Glutamatergic neuron (in vitro differentiated cells): ENCODE measurements around the gene ARHGEF19. TPM values are rescaled to one million over a fixed set of nuclear protein-coding genes. Genes with fewer than 3 reads are reported as not detected.
"Not testable (repeated sequence)": the region's sequence is repeated elsewhere in the genome, so short reads cannot be mapped to it uniquely, and the experiment has no call there.

Experiments used
- DNase-seq: peaks from one replicate; pipeline ENCODE4 v3.0.0; 2022
- H3K27ac Mint-ChIP-seq: one replicate; pipeline ENCODE4 v1.8.0; 2020; ENCODE audit warnings: mild to moderate bottlenecking, mixed read lengths, inconsistent platforms; ENCODE audit not compliant: unreplicated experiment
- H3K27me3 Mint-ChIP-seq: one replicate; pipeline ENCODE4 v1.8.0; 2020; ENCODE audit warnings: mild to moderate bottlenecking, moderate library complexity, mixed read lengths, inconsistent platforms; ENCODE audit not compliant: unreplicated experiment
- H3K36me3 Mint-ChIP-seq: one replicate; pipeline ENCODE4 v1.8.0; 2020; ENCODE audit warnings: mild to moderate bottlenecking, mixed read lengths, inconsistent platforms; ENCODE audit not compliant: unreplicated experiment
- H3K4me1 Mint-ChIP-seq: one replicate; pipeline ENCODE4 v1.8.0; 2020; ENCODE audit warnings: mild to moderate bottlenecking, low read depth, mixed read lengths, inconsistent platforms; ENCODE audit not compliant: unreplicated experiment
- H3K4me3 Mint-ChIP-seq: one replicate; pipeline ENCODE4 v1.8.0; 2020; ENCODE audit warnings: mild to moderate bottlenecking, mixed read lengths, inconsistent platforms; ENCODE audit not compliant: unreplicated experiment
- H3K9me3 Mint-ChIP-seq: one replicate; pipeline ENCODE4 v1.8.0; 2020; ENCODE audit warnings: mild to moderate bottlenecking, moderate library complexity, mixed read lengths, inconsistent platforms; ENCODE audit not compliant: unreplicated experiment
- long read RNA-seq: library from polyadenylated mRNA; unstranded; transcript quantifications from one replicate; pipeline ENCODE4 v2.0.0, GENCODE V29; 2020; ENCODE audit not compliant: unreplicated experiment
- total RNA-seq: library from RNA; stranded (reverse); fragmentation: NEBNext Ultra II Directional; extraction: Animal tissue kit (Norgen Biotek cat#: 25700); gene quantifications from one replicate; pipeline ENCODE4 v1.2.1, GENCODE V29; 2021; ENCODE audit not compliant: unreplicated experiment
- TF ChIP-seq, protein P1 (sequence below): fragments of 200-600 bp; sonication (generic); IDR thresholded peaks from one replicate; pipeline ENCODE4 v1.5.0; 2021; ENCODE audit not compliant: partially characterized antibody, unreplicated experiment

The ARHGEF19 gene
- 3.4 TPM for total RNA-seq
- long read RNA-seq, partial matches to known transcripts, result 1 of 3 reads
- long read RNA-seq, other reads (novel, unspliced or antisense), result 2 of 3 reads

DNA sequence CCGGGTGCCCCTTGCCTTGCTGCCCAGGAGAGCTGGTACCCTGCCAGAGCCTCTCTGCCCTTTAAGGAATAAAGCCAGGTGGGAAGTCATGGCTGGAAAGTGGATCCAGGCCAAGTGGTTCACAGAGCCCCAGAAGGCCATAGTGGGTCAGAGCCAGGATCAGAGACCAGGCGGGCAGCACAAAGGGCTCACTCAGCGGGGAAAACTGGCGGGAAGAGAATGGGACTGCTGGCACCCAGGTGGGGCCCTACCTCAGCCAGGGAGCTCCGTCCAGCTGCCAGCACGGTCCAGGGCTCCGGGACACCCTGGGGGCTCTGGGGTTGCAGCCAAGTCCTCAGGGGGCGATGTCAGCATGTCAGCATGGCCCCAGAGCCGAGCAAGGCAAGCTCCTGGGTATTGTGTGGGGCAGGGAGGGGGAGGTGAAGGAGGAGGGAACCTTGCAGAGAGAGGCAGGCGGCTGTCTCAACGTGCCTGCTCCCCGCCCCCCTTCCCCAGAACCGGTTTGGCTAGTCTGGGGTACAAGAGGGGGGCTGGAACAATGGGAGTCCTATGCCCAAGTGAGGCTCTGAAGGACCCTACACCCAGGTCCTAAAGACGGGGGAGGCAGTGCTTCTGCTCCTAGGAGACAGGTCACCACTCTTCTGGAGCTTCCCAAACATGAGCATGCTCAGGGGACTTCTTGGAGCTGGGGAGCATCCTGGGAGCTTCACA lies at the start of gene ARHGEF19:
ARHGEF19 (minus strand) TSS at position 402 of the 711 bp plus-strand sequence. CDS start 3,598 bp downstream, outside the sequence.
- H3K4me1 Mint-ChIP-seq, result peaks cover 4% of the 10 kb centered on the region
- H3K27ac Mint-ChIP-seq, result no peak within 1 kb of the TSS
- no peaks in the 10 kb centered on the region for H3K36me3 Mint-ChIP-seq
- DNase-seq, result no peak
- no peak within 1 kb of the TSS for H3K4me3 Mint-ChIP-seq
- TF ChIP-seq, protein P1, sequence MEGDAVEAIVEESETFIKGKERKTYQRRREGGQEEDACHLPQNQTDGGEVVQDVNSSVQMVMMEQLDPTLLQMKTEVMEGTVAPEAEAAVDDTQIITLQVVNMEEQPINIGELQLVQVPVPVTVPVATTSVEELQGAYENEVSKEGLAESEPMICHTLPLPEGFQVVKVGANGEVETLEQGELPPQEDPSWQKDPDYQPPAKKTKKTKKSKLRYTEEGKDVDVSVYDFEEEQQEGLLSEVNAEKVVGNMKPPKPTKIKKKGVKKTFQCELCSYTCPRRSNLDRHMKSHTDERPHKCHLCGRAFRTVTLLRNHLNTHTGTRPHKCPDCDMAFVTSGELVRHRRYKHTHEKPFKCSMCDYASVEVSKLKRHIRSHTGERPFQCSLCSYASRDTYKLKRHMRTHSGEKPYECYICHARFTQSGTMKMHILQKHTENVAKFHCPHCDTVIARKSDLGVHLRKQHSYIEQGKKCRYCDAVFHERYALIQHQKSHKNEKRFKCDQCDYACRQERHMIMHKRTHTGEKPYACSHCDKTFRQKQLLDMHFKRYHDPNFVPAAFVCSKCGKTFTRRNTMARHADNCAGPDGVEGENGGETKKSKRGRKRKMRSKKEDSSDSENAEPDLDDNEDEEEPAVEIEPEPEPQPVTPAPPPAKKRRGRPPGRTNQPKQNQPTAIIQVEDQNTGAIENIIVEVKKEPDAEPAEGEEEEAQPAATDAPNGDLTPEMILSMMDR, result no peak
- peaks cover 3% of the 10 kb centered on the region for H3K9me3 Mint-ChIP-seq
- peaks cover 4% of the 10 kb centered on the region for H3K27me3 Mint-ChIP-seq

DNA sequence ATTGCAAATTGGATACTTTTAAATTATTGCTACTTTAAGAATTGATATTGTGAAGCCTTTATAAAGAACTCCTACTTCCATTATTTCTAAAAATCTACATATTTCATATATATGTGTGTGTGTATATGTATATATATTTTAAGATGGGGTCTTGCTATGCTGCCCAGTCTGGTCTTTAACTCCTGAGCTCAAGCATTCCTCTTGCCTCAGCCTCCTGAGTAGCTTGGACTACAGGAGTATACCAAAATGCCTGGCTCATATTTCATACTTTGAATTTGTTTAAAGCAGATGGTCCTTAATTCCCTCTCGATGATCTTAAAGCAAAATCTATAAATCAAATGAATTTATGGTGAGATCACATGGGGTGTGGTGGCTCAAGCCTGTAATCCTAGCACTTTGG lies 49.6 kb upstream of the ARHGEF19 start:
- Mint-ChIP-seq H3K9me3 (peaks cover 2% of the 10 kb centered on the region), H3K27me3 (no peaks in the 10 kb centered on the region), H3K4me1 (peaks cover 5% of the 10 kb centered on the region), H3K36me3 (no peaks in the 10 kb centered on the region), H3K4me3 (no peak overlapping the region), H3K27ac (no peak overlapping the region)
- DNase-seq, result no peak
- TF ChIP-seq, protein P1, result no peak

DNA sequence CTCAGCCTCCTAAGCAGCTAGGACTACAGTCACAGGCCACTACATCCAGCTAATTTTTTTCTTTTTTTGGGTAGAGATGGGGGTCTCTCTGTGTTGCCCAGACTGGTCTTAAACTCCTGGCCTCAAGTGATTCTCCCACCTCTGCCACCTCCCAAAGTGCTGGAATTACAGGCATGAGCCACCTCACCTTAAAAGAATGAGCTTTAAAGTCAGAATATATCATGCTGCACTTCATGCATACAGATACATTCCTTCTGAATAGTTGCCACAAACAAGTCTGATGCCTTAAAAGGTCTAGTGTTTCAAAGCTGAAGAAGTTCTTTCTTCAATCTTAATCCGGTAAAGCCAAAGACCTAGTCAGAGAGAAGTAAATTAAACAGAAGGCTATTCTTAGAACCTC lies 48.4 kb upstream of the ARHGEF19 start:
- Mint-ChIP-seq H3K9me3 (peaks cover 2% of the 10 kb centered on the region), H3K27me3 (peaks cover 1% of the 10 kb centered on the region), H3K27ac (no peak overlapping the region), H3K4me1 (peaks cover 15% of the 10 kb centered on the region), H3K36me3 (no peaks in the 10 kb centered on the region), H3K4me3 (no peak overlapping the region)
- DNase-seq, result no peak
- TF ChIP-seq, protein P1, result no peak

DNA sequence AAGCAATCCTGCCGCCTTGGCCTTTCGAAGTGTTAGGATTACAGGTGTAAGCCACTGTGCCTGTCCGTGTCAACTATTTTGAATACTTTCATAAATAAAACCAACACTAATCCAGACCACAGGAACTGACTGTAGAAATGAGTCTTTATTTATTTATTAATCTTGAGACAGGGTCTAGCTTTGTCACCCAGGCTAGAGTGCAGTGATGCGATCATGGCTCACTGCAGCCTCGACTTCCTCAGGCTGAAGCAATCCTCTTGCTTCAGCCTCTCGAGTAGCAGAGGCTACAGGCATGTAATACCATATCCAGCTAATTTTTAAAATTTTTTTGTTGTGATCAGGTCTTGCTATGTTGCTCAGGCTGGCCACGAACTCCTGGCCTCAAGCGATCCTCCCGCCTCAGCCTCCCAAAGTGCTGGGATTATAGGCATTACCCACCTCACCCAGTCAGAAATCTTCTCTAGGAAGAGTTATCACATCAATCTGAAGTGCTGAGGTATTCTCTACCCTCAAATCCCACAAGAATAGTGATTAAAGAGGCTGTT lies 46.2 kb upstream of the ARHGEF19 start:
- Mint-ChIP-seq H3K4me1 (peaks cover 31% of the 10 kb centered on the region), H3K27ac (no peak overlapping the region), H3K36me3 (no peaks in the 10 kb centered on the region), H3K27me3 (peaks cover 4% of the 10 kb centered on the region), H3K9me3 (peaks cover 2% of the 10 kb centered on the region), H3K4me3 (no peak overlapping the region)
- DNase-seq, result no peak
- TF ChIP-seq, protein P1, result no peak

DNA sequence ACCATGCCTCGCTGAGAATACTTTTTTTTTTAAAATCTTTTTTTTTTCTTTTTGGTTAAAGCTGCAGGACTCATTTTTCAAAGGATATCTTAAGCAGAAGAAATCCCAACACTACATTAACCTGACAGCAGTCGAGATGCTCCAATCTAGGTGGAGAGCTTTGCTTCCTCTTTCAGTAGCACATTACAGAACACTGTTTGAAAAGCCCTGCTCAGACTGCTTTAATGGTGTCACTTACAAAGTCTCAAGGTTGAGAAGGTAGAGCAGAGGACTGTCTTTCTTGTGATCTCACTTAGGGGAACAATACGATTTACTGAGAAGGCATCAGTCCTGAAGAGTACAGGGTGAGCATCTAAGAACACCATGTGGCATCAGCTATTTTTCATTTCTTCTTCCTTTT lies 45.5 kb upstream of the ARHGEF19 start:
- Mint-ChIP-seq H3K4me1 (peaks cover 31% of the 10 kb centered on the region), H3K36me3 (no peaks in the 10 kb centered on the region)

DNA sequence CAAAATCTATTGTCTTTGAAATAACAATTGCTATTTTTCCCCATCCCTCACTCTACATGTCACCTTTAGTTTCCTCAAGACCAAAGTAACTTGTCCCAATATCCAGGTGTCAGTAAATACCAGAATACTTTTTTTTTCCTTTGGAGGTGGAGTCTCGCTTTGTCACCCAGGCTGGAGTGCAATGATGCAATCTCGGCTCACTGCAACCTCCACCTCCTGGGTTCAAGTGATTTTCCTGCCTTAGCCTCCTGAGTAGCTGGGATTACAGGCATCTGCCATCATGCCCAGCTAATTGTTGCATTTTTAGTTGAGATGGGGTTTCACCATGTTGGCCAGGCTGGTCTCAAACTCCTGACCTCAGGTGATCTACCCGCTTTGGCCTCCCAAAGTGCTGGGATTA lies 45.1 kb upstream of the ARHGEF19 start:
- H3K4me3 Mint-ChIP-seq, H3K36me3 Mint-ChIP-seq, H3K27me3 Mint-ChIP-seq, DNase-seq, H3K9me3 Mint-ChIP-seq, H3K27ac Mint-ChIP-seq: not testable (repeated sequence)
- H3K4me1 Mint-ChIP-seq, result peaks cover 31% of the 10 kb centered on the region

More for the DNA sequence above, 45.5 kb upstream of the ARHGEF19 start:
- H3K27ac Mint-ChIP-seq, result no peak overlapping the region
- no peak overlapping the region for H3K4me3 Mint-ChIP-seq
- H3K27me3 Mint-ChIP-seq, result peaks cover 4% of the 10 kb centered on the region
- H3K9me3 Mint-ChIP-seq, result peaks cover 2% of the 10 kb centered on the region
- TF ChIP-seq, protein P1, result no peak
- DNase-seq, result no peak
